Progenitor cell of endocrine pancreas (in vitro differentiated cells): Measurements from ENCODE around the gene INS. TPM values are rescaled to one million over a fixed set of nuclear protein-coding genes. Genes with fewer than 3 reads are reported as not detected.

Source experiments
- DNase-seq: peaks from one replicate; pipeline ENCODE4 v3.0.0; 2021; ENCODE audit warnings: low spot score; ENCODE audit not compliant: unreplicated experiment
- H3K27ac Mint-ChIP-seq: 2 replicates; pipeline ENCODE4 v1.8.0; 2021; ENCODE audit warnings: mild to moderate bottlenecking, moderate library complexity, mixed read lengths
- H3K27me3 Mint-ChIP-seq: 2 replicates; pipeline ENCODE4 v1.8.0; 2021; ENCODE audit warnings: mixed read lengths
- H3K36me3 Mint-ChIP-seq: 2 replicates; pipeline ENCODE4 v1.8.0; 2022; ENCODE audit warnings: mixed read lengths; ENCODE audit not compliant: insufficient read depth
- H3K4me1 Mint-ChIP-seq: 2 replicates; pipeline ENCODE4 v1.8.0; 2021; ENCODE audit warnings: low read depth, mixed read lengths
- H3K4me3 Mint-ChIP-seq: 2 replicates; pipeline ENCODE4 v1.8.0; 2021; ENCODE audit warnings: low read depth, mild to moderate bottlenecking, moderate library complexity, mixed read lengths
- H3K9me3 Mint-ChIP-seq: 2 replicates; pipeline ENCODE4 v1.8.0; 2021; ENCODE audit warnings: low read depth, mixed read lengths
- total RNA-seq: library from RNA; stranded (reverse); gene quantifications from 2 replicates; pipeline ENCODE4 v1.2.1, GENCODE V29; 2021
- TF ChIP-seq, protein P1 (sequence below): fragments of 200-600 bp; sonication (generic); IDR thresholded peaks from one replicate; pipeline ENCODE4 v1.5.0; 2021; ENCODE audit warnings: antibody characterized with exemption, mild to moderate bottlenecking; ENCODE audit not compliant: unreplicated experiment

INS gene
- total RNA-seq, 1 donor from 2014 or later: 75.2 TPM

DNA sequence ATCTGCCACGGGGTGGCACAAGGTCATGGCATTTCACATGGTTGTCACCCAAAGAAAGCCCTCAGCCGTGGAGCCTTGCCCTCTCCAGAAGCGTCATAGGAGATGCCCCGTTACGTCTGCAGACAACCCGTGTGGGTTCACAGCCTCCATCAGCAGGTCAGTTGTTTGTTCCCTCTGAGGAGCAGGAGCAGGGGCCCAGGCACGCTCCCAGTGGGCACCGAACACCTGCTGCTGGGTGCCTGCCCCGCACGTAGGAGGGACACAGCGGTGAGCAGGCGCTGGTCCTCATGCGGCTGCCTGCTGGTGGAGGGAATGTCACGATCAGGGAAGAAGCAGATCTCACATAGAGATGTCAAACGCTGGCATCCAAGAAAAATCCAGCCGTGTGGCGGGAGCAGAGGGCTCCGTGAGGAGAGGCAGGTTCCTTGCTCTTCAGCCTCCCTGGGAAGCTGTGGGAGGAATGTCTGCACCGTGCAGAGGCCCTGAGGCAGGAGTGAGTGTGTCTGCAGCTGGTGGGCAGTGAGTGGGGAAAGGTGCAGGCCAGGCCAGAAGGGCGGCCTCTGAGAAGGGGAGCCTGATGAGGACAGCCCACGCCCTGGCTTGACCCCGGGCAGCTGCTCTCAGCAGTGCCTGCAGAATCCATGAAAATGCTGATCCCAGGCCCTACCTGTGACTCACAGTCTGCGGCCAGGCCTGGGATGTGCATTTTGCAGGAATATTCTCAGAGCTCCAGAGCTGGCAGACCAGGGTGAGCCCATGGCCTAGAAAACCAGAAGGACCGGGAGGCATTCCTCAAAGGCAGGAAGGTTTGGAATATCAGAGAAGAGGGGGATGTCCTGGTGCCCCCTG, 47.0 kb upstream of the INS start:
- TF ChIP-seq, protein P1, sequence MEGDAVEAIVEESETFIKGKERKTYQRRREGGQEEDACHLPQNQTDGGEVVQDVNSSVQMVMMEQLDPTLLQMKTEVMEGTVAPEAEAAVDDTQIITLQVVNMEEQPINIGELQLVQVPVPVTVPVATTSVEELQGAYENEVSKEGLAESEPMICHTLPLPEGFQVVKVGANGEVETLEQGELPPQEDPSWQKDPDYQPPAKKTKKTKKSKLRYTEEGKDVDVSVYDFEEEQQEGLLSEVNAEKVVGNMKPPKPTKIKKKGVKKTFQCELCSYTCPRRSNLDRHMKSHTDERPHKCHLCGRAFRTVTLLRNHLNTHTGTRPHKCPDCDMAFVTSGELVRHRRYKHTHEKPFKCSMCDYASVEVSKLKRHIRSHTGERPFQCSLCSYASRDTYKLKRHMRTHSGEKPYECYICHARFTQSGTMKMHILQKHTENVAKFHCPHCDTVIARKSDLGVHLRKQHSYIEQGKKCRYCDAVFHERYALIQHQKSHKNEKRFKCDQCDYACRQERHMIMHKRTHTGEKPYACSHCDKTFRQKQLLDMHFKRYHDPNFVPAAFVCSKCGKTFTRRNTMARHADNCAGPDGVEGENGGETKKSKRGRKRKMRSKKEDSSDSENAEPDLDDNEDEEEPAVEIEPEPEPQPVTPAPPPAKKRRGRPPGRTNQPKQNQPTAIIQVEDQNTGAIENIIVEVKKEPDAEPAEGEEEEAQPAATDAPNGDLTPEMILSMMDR: no peak
- H3K9me3 Mint-ChIP-seq: no peaks in the 10 kb centered on the region
- peak; percentile 7 for DNase-seq
- H3K27ac Mint-ChIP-seq: peak overlapping the region; percentile 85
- H3K4me3 Mint-ChIP-seq: no peak overlapping the region
- peaks cover 30% of the 10 kb centered on the region for H3K4me1 Mint-ChIP-seq
- H3K27me3 Mint-ChIP-seq: peaks cover 25% of the 10 kb centered on the region
- no peaks in the 10 kb centered on the region for H3K36me3 Mint-ChIP-seq

DNA sequence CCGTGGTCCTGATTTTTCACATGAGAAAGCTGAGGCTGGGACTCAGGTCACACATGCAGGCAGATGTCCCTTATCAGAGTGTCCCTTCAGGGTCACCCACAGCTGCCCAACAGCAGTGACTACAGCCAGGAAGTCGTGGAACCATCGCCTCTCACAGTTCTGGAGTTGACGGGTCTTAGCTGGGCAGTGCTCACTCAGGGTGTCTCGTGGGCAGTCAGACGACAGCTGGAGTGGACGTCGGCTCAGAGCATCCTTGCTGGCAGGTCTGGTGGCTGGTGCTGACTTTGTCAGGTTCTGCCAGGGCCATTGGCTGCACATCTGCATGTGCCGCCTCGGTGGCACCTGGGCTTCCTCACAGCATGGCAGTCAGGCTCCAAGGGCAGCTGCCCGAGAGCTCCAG, 46.2 kb upstream of the INS start:
- H3K9me3 Mint-ChIP-seq: no peaks in the 10 kb centered on the region
- no peaks in the 10 kb centered on the region for H3K36me3 Mint-ChIP-seq
- peaks cover 25% of the 10 kb centered on the region for H3K4me1 Mint-ChIP-seq
- peak; percentile 7 for DNase-seq
- H3K27ac Mint-ChIP-seq: no peak overlapping the region
- TF ChIP-seq, protein P1: no peak
- peaks cover 21% of the 10 kb centered on the region for H3K27me3 Mint-ChIP-seq
- H3K4me3 Mint-ChIP-seq: no peak overlapping the region

DNA sequence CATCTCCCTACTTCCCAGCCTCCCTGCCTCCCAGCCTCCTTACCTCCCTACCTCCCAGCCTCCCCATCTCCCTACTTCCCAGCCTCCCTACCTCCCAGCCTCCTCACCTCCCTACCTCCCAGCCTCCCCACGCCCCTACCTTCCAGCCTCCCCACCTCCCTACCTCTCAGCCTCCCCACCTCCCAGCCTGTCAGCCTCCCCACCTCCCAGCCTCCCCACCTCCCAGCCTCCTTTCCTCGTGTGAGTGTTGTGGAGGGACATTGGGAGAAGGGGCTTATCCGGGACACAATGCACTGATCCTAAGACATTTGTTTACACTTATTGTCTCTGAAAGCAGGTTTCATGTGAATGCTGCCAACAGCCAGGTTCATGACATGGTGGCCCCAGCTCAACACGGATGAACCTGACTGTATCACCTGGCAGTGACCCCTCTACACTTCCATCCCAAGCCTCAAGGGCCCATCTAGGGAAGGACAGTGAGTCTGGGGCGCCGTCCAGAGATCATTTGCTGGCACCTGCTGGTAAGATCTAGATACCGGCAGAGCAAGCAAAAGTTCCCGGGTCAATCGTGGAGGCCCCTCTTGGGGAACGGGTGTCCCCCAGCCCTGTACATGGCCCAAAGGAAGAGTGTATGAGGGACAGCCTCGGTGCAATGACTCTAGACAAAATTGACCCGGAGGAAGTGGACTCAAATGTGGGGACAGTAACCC, 45.1 kb upstream of the INS start:
- Mint-ChIP-seq H3K9me3 (no peaks in the 10 kb centered on the region), H3K4me3 (no peak overlapping the region), H3K4me1 (peaks cover 17% of the 10 kb centered on the region), H3K27ac (no peak overlapping the region), H3K36me3 (no peaks in the 10 kb centered on the region), H3K27me3 (peaks cover 20% of the 10 kb centered on the region)
- TF ChIP-seq, protein P1: no peak
- peak; percentile 4 for DNase-seq

DNA sequence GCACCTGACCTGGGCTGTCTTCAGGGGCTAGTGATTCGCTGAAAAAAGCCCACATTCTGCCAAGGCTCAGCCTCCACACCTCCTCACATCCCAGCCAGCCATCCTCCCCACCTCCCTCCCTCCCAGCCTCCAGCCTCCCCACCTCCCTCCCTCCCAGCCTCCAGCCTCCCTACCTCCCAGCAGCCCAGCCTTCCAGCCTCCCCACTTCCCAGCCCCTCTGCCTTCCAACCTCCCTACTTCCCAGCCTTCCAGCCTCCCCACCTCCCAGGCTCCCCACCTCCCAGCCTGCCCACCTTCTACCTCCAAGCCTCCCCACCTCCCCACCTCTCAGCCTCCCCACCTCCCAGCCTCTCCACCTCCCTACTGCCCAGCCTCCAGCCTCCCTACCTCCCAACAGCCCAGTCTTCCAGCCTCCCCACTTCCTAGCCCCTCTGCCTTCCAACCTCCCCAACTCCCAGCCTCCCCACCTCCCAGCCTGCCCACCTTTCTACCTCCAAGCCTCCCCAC, 44.3 kb upstream of the INS start:
- Mint-ChIP-seq H3K9me3 (no peaks in the 10 kb centered on the region), H3K27ac (no peak overlapping the region), H3K27me3 (peaks cover 29% of the 10 kb centered on the region), H3K4me1 (peaks cover 11% of the 10 kb centered on the region), H3K4me3 (no peak overlapping the region), H3K36me3 (no peaks in the 10 kb centered on the region)
- DNase-seq: no peak
- TF ChIP-seq, protein P1: no peak

DNA sequence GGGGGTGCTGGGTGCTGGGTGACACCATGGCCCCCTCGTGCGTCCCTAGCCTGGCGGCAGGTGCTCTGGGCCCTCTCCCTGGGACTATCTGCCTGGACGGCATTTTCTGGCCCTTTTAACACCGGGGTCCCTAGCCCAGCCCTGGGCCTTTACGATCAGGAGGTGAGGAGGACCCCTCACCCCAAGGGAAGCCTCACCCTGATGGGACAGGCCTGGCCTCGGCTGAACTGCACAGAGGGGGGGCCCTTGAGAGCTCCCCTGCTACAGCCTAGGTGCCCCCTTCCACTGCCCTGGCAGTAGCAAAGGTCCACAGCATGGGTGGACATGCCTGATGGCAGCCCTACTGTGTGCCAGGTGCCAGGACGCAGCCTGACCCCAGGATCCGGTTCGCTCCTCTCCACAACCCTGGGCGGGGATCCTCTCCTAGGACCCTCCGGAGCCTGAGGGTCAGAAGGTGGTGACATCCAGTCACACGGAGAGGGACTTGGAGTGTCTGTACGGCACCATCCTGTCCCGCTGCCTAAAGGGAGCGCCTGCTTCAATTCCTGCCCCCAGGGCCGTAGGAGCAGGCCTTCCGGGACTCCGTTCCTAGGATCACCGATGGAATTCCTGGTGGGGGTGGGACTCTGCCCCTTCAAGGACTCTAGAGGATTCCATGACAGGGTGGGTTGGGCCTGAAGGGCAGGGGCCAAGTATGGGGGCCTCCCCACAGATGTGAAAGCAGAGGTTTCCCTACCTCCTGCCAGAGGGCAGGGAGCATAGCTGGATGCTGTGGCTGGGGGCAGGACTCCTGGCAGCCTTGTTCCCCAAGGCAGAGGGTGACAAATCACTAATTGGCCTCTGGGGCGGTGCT, 43.6 kb upstream of the INS start:
- TF ChIP-seq, protein P1: no peak
- no peak overlapping the region for H3K4me3 Mint-ChIP-seq
- peak; percentile 8 for DNase-seq
- H3K9me3 Mint-ChIP-seq: no peaks in the 10 kb centered on the region
- peaks cover 8% of the 10 kb centered on the region for H3K4me1 Mint-ChIP-seq
- peaks cover 29% of the 10 kb centered on the region for H3K27me3 Mint-ChIP-seq
- no peak overlapping the region for H3K27ac Mint-ChIP-seq
- H3K36me3 Mint-ChIP-seq: no peaks in the 10 kb centered on the region
